ENCODE data around the gene C19orf67. TPM values are rescaled to one million over a fixed set of nuclear protein-coding genes. Genes with fewer than 3 reads are reported as not detected.

C19orf67 gene
- total and polyA plus RNA-seq, 8 donors, result not detected

GRCh38 chr19:14103310-14103709, 17.7 kb upstream of the C19orf67 start:
- no peak overlapping the region for H3K27ac ChIP-seq
- H3K27me3 ChIP-seq, result no peaks in the 10 kb centered on the region
- 79 to 95% methylated on average over 1 of the region's 1 CpG for WGBS, 2 donors
- ATAC-seq, result peak in 1 of 4 donors; percentile 21
- peaks cover 0 to 7% (median 4%) of the 10 kb centered on the region in 3 donors for H3K36me3 ChIP-seq
- no peak for TF ChIP-seq CTCF (IDR thresholded peaks at IDR 0.05)
- no peak for DNase-seq
- H3K9me3 ChIP-seq, result no peaks in the 10 kb centered on the region
- H3K4me3 ChIP-seq, result no peak overlapping the region
- FAIRE-seq, result no peak
- intact Hi-C loops (cut with DNase I), result no loop called here
- H3K4me1 ChIP-seq, result no peaks in the 10 kb centered on the region

GRCh38 chr19:14102756-14103155, 17.2 kb upstream of the C19orf67 start:
- Histone ChIP-seq H3K36me3 (peaks cover 0 to 7% (median 4%) of the 10 kb centered on the region in 3 donors), H3K9me3 (no peaks in the 10 kb centered on the region), H3K4me1 (no peaks in the 10 kb centered on the region), H3K27ac (no peak overlapping the region), H3K27me3 (no peaks in the 10 kb centered on the region), H3K4me3 (no peak overlapping the region)
- intact Hi-C loops (cut with DNase I), result no loop called here
- DNase-seq (no peak), ATAC-seq (no peak), FAIRE-seq (no peak)
- no peak for TF ChIP-seq CTCF (IDR thresholded peaks at IDR 0.05)
- WGBS, 2 donors, result 92 to 95% methylated on average over 10 of the region's 10 CpGs

GRCh38 chr19:14102102-14102696, 16.6 kb upstream of the C19orf67 start:
- no peak overlapping the region for H3K4me3 ChIP-seq
- H3K36me3 ChIP-seq, result peaks cover 0 to 7% (median 4%) of the 10 kb centered on the region in 3 donors
- 81 to 83% methylated on average over 11 of the region's 11 CpGs for WGBS, 2 donors
- H3K27ac ChIP-seq, result no peak overlapping the region
- FAIRE-seq, result no peak
- no peaks in the 10 kb centered on the region for H3K27me3 ChIP-seq
- H3K4me1 ChIP-seq, result no peaks in the 10 kb centered on the region
- TF ChIP-seq CTCF (IDR thresholded peaks at IDR 0.05), result no peak
- no peak for ATAC-seq
- intact Hi-C loops (cut with DNase I), result no loop called here
- H3K9me3 ChIP-seq, result no peaks in the 10 kb centered on the region
- DNase-seq, result no peak

- H3K27me3 ChIP-seq, result no peaks in the 10 kb centered on the region
- ATAC-seq, result no peak
- TF ChIP-seq CTCF (IDR thresholded peaks at IDR 0.05), result no peak
- WGBS, 2 donors, result 91 to 95% methylated on average over 6 of the region's 6 CpGs
- no peak for DNase-seq
- no peaks in the 10 kb centered on the region for H3K9me3 ChIP-seq
- H3K4me3 ChIP-seq, result no peak overlapping the region
- FAIRE-seq, result no peak
- intact Hi-C loops (cut with DNase I), result no loop called here
- no peak overlapping the region for H3K27ac ChIP-seq
- H3K4me1 ChIP-seq, result no peaks in the 10 kb centered on the region
- peaks cover 0 to 7% (median 4%) of the 10 kb centered on the region in 3 donors for H3K36me3 ChIP-seq
These were observed 15.5 kb upstream of the C19orf67 start for GRCh38 chr19:14101003-14101545.

GRCh38 chr19:14097532-14098151, 12.1 kb upstream of the C19orf67 start:
- TF ChIP-seq CTCF (IDR thresholded peaks at IDR 0.05), result no peak
- ATAC-seq, result no peak
- Histone ChIP-seq H3K27ac (no peak overlapping the region), H3K4me3 (no peak overlapping the region), H3K4me1 (no peaks in the 10 kb centered on the region), H3K9me3 (no peaks in the 10 kb centered on the region), H3K36me3 (peaks cover 0 to 7% (median 4%) of the 10 kb centered on the region in 3 donors), H3K27me3 (no peaks in the 10 kb centered on the region)
- intact Hi-C loops (cut with DNase I), result no loop called here
- 77 to 82% methylated on average over 16 to 21 of the region's 21 CpGs for WGBS, 2 donors
- no peak for FAIRE-seq
- no peak for DNase-seq

All from pancreas (tissue), 10 donors.